ENCODE data around the gene BACH2. TPM values are rescaled to one million over a fixed set of nuclear protein-coding genes. Genes with fewer than 3 reads are reported as not detected.
A peak's percentile ranks its signal among the peaks of the same experiment; 100 is the strongest.

The BACH2 gene
- total and polyA plus RNA-seq, 10 of the 15 experiments (the other 5 are each of a cell fraction or from before 2014, with no cell fraction given): 0.03 to 0.28 (median 0.04) TPM; not detected in 3

- peaks cover 24% of the 10 kb centered on the region for H3K4me1 ChIP-seq (ENCODE audit: control insufficient read depth, insufficient read depth, low read length)
- H3K79me2 ChIP-seq (ENCODE audit: control insufficient read depth, insufficient read depth, low read length): no peaks in the 10 kb centered on the region
- H3K9ac ChIP-seq (ENCODE audit: control insufficient read depth, insufficient read depth, low read length): no peak overlapping the region
- no TSS peak for BruUV-seq (replicated peaks)
- no peak for FAIRE-seq
- no peak overlapping the region for H3K27ac ChIP-seq (ENCODE audit: control insufficient read depth, insufficient read depth)
- H4K20me1 ChIP-seq (ENCODE audit: control insufficient read depth, insufficient read depth): no peaks in the 10 kb centered on the region
- SMC1A ChIA-PET (ENCODE audit: uncharacterized antibody, unreplicated experiment): interaction anchor here (0.9 to 6.1 kb wide), 6 partner anchors 187 to 346 kb away, joined by 3 to 38 read pairs (median 6); no protein-coding TSS in a partner anchor
- no peak overlapping the region for H3K4me2 ChIP-seq (ENCODE audit: control insufficient read depth, insufficient read depth)
- ATAC-seq: peak; percentile 17; the same call in 2 of the 3 replicates
- DNase-seq (ENCODE audit: low read depth, low spot score): no peak
- RAD21 ChIA-PET (ENCODE audit: unreplicated experiment): interaction anchor here (0.6 to 2.0 kb wide), 3 partner anchors 106 to 347 kb away, joined by 3 to 6 read pairs (median 4); no protein-coding TSS in a partner anchor
- H3K9me3 ChIP-seq (replicated peaks; ENCODE audit: control insufficient read depth, insufficient read depth, low read length): peaks cover 17% of the 10 kb centered on the region
- in situ Hi-C loops (cut with MboI): loop anchor here (5.0 to 10.0 kb wide), 2 partner anchors 190 to 452 kb away; no protein-coding TSS in a partner anchor
- H3K36me3 ChIP-seq (ENCODE audit: control insufficient read depth in 2 of 2, insufficient read depth in 2 of 2, low read length in 1 of 2): no peaks in the 10 kb centered on the region
- no peak overlapping the region for H3K4me3 ChIP-seq
- intact Hi-C loops (cut with micrococcal nuclease; ENCODE audit: unreplicated experiment): loop anchor here (1.0 to 5.0 kb wide), 3 partner anchors 105 to 189 kb away; no protein-coding TSS in a partner anchor
- peaks cover 0 to 3% of the 10 kb centered on the region in 2 experiments; a peak in 2 of 4 replicates for H3K27me3 ChIP-seq (replicated peaks in 1 of 2; ENCODE audit: control insufficient read depth in 2 of 2, insufficient read depth in 2 of 2, low read length in 1 of 2)
- CTCF ChIA-PET: interaction anchor here (0.5 to 7.5 kb wide), 8 partner anchors 106 to 727 kb away, joined by 3 to 64 read pairs (median 4); no protein-coding TSS in a partner anchor
- POLR2A ChIA-PET: interaction anchor here (1.0 kb wide), 1 partner anchor 187 kb away, joined by 3 read pairs; no protein-coding TSS in a partner anchor
- no peak overlapping the region for H2AFZ ChIP-seq (ENCODE audit: control insufficient read depth, low read depth, low read length)
- WGBS (ENCODE audit: insufficient coverage, insufficient replicate concordance, low lambda C conversion rate, missing lambda C conversion rate): 17% methylated on average over 4 of the region's 4 CpGs
- TF ChIP-seq SMC3 (IDR thresholded peaks at IDR 0.05; ENCODE audit: borderline replicate concordance, low read length) (peak; percentile 20; the same call in 1 of the 2 replicates), SMAD1 (IDR thresholded peaks at IDR 0.05; ENCODE audit: low read depth, partially characterized antibody) (no peak), BCL3 (IDR thresholded peaks at IDR 0.05; ENCODE audit: borderline replicate concordance, insufficient read depth, low read depth, low read length, poor library complexity, severe bottlenecking) (no peak), ZNF687 (IDR thresholded peaks at IDR 0.05) (no peak), SREBF2 (IDR thresholded peaks at IDR 0.05; ENCODE audit: low read length) (no peak), YBX1 (IDR thresholded peaks at IDR 0.05) (no peak), IRF3 (IDR thresholded peaks at IDR 0.05) (no peak), EGR1 (IDR thresholded peaks at IDR 0.05; ENCODE audit: borderline replicate concordance in 1 of 2, low read depth in 2 of 2, low read length in 2 of 2) (no peak), HCFC1 (IDR thresholded peaks at IDR 0.05; ENCODE audit: low read length) (no peak), ZBTB4 (CRISPR knock-in tag; IDR thresholded peaks at IDR 0.05) (no peak), ZNF207 (IDR thresholded peaks at IDR 0.05; ENCODE audit: borderline replicate concordance) (no peak)
These were observed 9.7 kb downstream of the BACH2 start for GRCh38 chr6:90286884-90287488.
